Liver (tissue), 9 donors: Measurements from ENCODE around the gene ERVV-1. TPM values are rescaled to one million over a fixed set of nuclear protein-coding genes. Genes with fewer than 3 reads are reported as not detected.

Experiments used
- DNase-seq: peaks from one replicate; pipeline ENCODE4 v3.0.0-alpha.2; 2017; ENCODE audit warnings: low spot score
- H3K27ac ChIP-seq, 2 donors: one replicate each; pipeline ENCODE4 v1.7.0; 2013; ENCODE audit warnings: inconsistent platforms in 2 of 2, low read length in 2 of 2, control low read depth in 1 of 2, low read depth in 1 of 2, mild to moderate bottlenecking in 1 of 2
- H3K27me3 ChIP-seq, 4 donors: one replicate each; pipeline versions ENCODE4 v1.6.1 to v1.7.0; 2013; ENCODE audit warnings: low read length in 3 of 4, inconsistent platforms in 1 of 4, mild to moderate bottlenecking in 1 of 4, moderate library complexity in 1 of 4; ENCODE audit not compliant: control insufficient read depth in 4 of 4, insufficient read depth in 4 of 4
- H3K36me3 ChIP-seq, 4 donors: one replicate each; pipeline versions ENCODE4 v1.6.1 to v1.7.0; 2013; ENCODE audit warnings: low read length in 3 of 4, mild to moderate bottlenecking in 3 of 4, low read depth in 1 of 4, moderate library complexity in 1 of 4; ENCODE audit not compliant: control insufficient read depth in 4 of 4, insufficient read depth in 3 of 4
- H3K4me1 ChIP-seq, 4 donors: one replicate each; pipeline versions ENCODE4 v1.6.1 to v1.7.0; 2013; ENCODE audit warnings: low read length in 3 of 4, mild to moderate bottlenecking in 3 of 4, moderate library complexity in 1 of 4; ENCODE audit not compliant: control insufficient read depth in 4 of 4, insufficient read depth in 4 of 4
- H3K4me3 ChIP-seq, 3 donors: one replicate each; pipeline versions ENCODE4 v1.6.1 to v1.7.0; 2013; ENCODE audit warnings: low read length in 3 of 3, control low read depth in 1 of 3, low read depth in 1 of 3, mild to moderate bottlenecking in 1 of 3
- H3K9ac ChIP-seq, 2 donors: one replicate each; pipeline ENCODE4 v1.7.0; 2013; ENCODE audit warnings: low read length in 2 of 2, mild to moderate bottlenecking in 2 of 2, moderate library complexity in 2 of 2, control low read depth in 1 of 2, low read depth in 1 of 2
- H3K9me3 ChIP-seq, 4 donors: one replicate each; pipeline versions ENCODE4 v1.6.1 to v1.7.0; 2013; ENCODE audit warnings: low read length in 3 of 4; ENCODE audit not compliant: control insufficient read depth in 4 of 4
- ATF3 ChIP-seq: IDR thresholded peaks from 2 replicates; pipeline ENCODE4 v1.6.1; 2016; ENCODE audit warnings: antibody characterized with exemption
- CTCF ChIP-seq: fragments of 150-350 bp; IDR thresholded peaks from 2 replicates; pipeline ENCODE4 v1.5.1; 2017; ENCODE audit warnings: improper control_type of control experiment, low read depth, low read length; ENCODE audit not compliant: missing input control
- EGR1 ChIP-seq, 2 donors: IDR thresholded peaks; 2 replicates each; pipeline ENCODE4 v1.6.1; 2016 to 2018; ENCODE audit warnings: antibody characterized with exemption in 2 of 2, low read depth in 2 of 2
- FOXA2 ChIP-seq: IDR thresholded peaks from 2 replicates; pipeline ENCODE4 v1.6.1; 2016; ENCODE audit warnings: antibody characterized with exemption
- GABPA ChIP-seq, 2 donors: IDR thresholded peaks in 1 of 2; conservative IDR thresholded peaks in 1 of 2; 2 replicates each; pipeline ENCODE4 v1.6.1; 2016; ENCODE audit warnings: antibody characterized with exemption in 2 of 2, mild to moderate bottlenecking in 1 of 2, moderate library complexity in 1 of 2
- HNF4A ChIP-seq, 2 donors: conservative IDR thresholded peaks; 2 replicates each; pipeline ENCODE4 v1.6.1; 2016; ENCODE audit warnings: antibody characterized with exemption in 2 of 2, mild to moderate bottlenecking in 2 of 2
- HNF4G ChIP-seq: IDR thresholded peaks from 2 replicates; pipeline ENCODE4 v1.6.1; 2016; ENCODE audit warnings: antibody characterized with exemption
- JUND ChIP-seq, 2 donors: IDR thresholded peaks; 2 replicates each; pipeline ENCODE4 v1.6.1; 2016; ENCODE audit warnings: antibody characterized with exemption in 2 of 2
- NR2F2 ChIP-seq: IDR thresholded peaks from 2 replicates; pipeline ENCODE4 v1.6.1; 2016; ENCODE audit warnings: antibody characterized with exemption
- RAD21 ChIP-seq, 2 donors: IDR thresholded peaks; 2 replicates each; pipeline ENCODE4 v1.6.1; 2016; ENCODE audit warnings: antibody characterized with exemption in 2 of 2, mild to moderate bottlenecking in 2 of 2
- RXRA ChIP-seq, 2 donors: IDR thresholded peaks; 2 replicates each; pipeline ENCODE4 v1.6.1; 2017 to 2018; ENCODE audit warnings: antibody characterized with exemption in 2 of 2, mild to moderate bottlenecking in 1 of 2
- SP1 ChIP-seq: IDR thresholded peaks from 2 replicates; pipeline ENCODE4 v1.6.1; 2018; ENCODE audit warnings: antibody characterized with exemption, mild to moderate bottlenecking
- YY1 ChIP-seq: IDR thresholded peaks from 2 replicates; pipeline ENCODE4 v1.6.1; 2016; ENCODE audit warnings: antibody characterized with exemption, mild to moderate bottlenecking
- WGBS: extraction: QIAGEN DNeasy Blood & Tissue Kit; methylation state at CpG from one replicate; pipeline ENCODE4 v1.1.7; 2013; 5-methylcytosine and 5-hydroxymethylcytosine counted together
- polyA plus RNA-seq, 2 donors: library from polyadenylated mRNA; stranded (reverse) in 1 of 2; unstranded in 1 of 2; fragments of 200-250 nt in 1 of 2; fragments of >200 nt in 1 of 2; fragmentation: Nextera tagmentation in 1 of 2; extraction: Ambion mirVana in 1 of 2; gene quantifications; one replicate each; pipeline versions ENCODE4 v1.2.1 to v1.2.3, GENCODE V29; 2013 to 2015
- total RNA-seq, 2 donors: library from RNA; depleted of rRNA; stranded (reverse); fragments of >200 nt; gene quantifications; one replicate each; pipeline ENCODE4 v1.2.3, GENCODE V29; 2014
- TF ChIP-seq, protein P1 (sequence below): IDR thresholded peaks from 2 replicates; pipeline ENCODE4 v1.6.1; 2016; ENCODE audit warnings: antibody characterized with exemption
- TF ChIP-seq, protein P2 (sequence below): IDR thresholded peaks from 2 replicates; pipeline ENCODE4 v1.6.1; 2016; ENCODE audit warnings: antibody characterized with exemption, mild to moderate bottlenecking
- donor health status: healthy.
- donor health status: healthy.
- donor health status: healthy.
- donor health status: healthy.
- donor health status: healthy.

ERVV-1 gene
- total and polyA plus RNA-seq, 4 donors: not detected

DNA sequence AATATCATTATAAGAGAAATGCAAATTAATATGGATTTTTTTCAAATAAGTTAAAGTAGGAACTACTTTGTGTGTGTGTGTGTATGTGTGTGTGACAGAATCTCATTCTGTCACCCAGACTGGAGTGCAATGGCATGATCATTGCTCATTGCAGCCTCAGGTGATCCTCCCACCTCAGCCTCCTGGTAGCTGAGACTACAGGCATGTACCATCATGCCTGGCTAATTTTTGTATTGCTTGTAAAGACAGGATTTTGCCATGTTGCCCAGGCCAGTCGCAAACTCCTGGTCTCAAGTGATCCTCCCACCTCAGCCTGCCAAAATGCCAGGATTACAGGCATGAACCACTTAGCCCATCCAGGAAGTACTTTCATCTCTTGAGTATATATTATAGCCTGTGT lies 27.6 kb downstream of the ERVV-1 start:
- no peak for DNase-seq
- H3K9ac ChIP-seq: no peak overlapping the region
- peaks cover 0 to 8% (median 1%) of the 10 kb centered on the region in 4 donors for H3K27me3 ChIP-seq
- 84% methylated on average over 1 of the region's 1 CpG for WGBS
- H3K4me3 ChIP-seq: no peak overlapping the region
- no peaks in the 10 kb centered on the region for H3K4me1 ChIP-seq
- H3K9me3 ChIP-seq: peaks cover 18 to 51% (median 20%) of the 10 kb centered on the region in 4 donors
- TF ChIP-seq NR2F2 (no peak), HNF4A (conservative IDR thresholded peaks at IDR 0.05) (no peak), FOXA2 (no peak), YY1 (no peak)
- TF ChIP-seq, protein P1, sequence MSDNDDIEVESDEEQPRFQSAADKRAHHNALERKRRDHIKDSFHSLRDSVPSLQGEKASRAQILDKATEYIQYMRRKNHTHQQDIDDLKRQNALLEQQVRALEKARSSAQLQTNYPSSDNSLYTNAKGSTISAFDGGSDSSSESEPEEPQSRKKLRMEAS: no peak
- no peaks in the 10 kb centered on the region for H3K36me3 ChIP-seq
- no peak overlapping the region for H3K27ac ChIP-seq

DNA sequence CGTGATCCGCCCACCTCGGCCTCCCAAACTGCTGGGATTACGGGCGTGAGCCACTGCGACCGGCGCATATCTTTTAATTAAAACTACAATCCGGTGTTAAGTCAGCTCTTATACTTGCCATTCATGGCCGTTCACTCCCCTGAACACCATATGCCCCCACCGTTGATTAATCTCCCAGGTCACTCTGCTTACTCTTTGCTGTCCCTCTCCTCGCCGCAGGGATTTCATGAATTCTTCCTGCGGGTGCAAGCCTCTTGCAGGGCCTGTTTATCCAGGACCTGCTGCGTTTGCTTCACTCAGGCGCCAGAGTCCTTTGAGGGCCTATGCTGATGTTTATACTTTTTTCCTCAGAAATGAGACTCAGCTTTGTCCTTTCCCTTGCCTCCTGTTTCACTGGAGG lies 31.8 kb downstream of the ERVV-1 start:
- WGBS: 75% methylated on average over 16 of the region's 16 CpGs

More for the DNA sequence above, 31.8 kb downstream of the ERVV-1 start:
- no peak overlapping the region for H3K9ac ChIP-seq
- no peak overlapping the region for H3K27ac ChIP-seq
- no peaks in the 10 kb centered on the region for H3K27me3 ChIP-seq
- H3K4me1 ChIP-seq: no peaks in the 10 kb centered on the region
- no peak for TF ChIP-seq EGR1 (IDR thresholded peaks at IDR 0.05; ENCODE audit: low read depth in 2 of 2)
- no peak for TF ChIP-seq JUND (IDR thresholded peaks at IDR 0.05)
- no peak for TF ChIP-seq HNF4G
- no peak for TF ChIP-seq ATF3
- no peak for TF ChIP-seq GABPA (IDR thresholded peaks at IDR 0.05 in 1 of 2, conservative IDR thresholded peaks at IDR 0.05 in 1 of 2)
- TF ChIP-seq SP1: no peak
- no peak for TF ChIP-seq RXRA (IDR thresholded peaks at IDR 0.05)
- TF ChIP-seq RAD21 (IDR thresholded peaks at IDR 0.05): no peak
- TF ChIP-seq, protein P2, sequence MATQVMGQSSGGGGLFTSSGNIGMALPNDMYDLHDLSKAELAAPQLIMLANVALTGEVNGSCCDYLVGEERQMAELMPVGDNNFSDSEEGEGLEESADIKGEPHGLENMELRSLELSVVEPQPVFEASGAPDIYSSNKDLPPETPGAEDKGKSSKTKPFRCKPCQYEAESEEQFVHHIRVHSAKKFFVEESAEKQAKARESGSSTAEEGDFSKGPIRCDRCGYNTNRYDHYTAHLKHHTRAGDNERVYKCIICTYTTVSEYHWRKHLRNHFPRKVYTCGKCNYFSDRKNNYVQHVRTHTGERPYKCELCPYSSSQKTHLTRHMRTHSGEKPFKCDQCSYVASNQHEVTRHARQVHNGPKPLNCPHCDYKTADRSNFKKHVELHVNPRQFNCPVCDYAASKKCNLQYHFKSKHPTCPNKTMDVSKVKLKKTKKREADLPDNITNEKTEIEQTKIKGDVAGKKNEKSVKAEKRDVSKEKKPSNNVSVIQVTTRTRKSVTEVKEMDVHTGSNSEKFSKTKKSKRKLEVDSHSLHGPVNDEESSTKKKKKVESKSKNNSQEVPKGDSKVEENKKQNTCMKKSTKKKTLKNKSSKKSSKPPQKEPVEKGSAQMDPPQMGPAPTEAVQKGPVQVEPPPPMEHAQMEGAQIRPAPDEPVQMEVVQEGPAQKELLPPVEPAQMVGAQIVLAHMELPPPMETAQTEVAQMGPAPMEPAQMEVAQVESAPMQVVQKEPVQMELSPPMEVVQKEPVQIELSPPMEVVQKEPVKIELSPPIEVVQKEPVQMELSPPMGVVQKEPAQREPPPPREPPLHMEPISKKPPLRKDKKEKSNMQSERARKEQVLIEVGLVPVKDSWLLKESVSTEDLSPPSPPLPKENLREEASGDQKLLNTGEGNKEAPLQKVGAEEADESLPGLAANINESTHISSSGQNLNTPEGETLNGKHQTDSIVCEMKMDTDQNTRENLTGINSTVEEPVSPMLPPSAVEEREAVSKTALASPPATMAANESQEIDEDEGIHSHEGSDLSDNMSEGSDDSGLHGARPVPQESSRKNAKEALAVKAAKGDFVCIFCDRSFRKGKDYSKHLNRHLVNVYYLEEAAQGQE: no peak
- TF ChIP-seq HNF4A (conservative IDR thresholded peaks at IDR 0.05): no peak
- TF ChIP-seq, protein P1: no peak
- TF ChIP-seq CTCF: no peak
- no peak for TF ChIP-seq NR2F2
- TF ChIP-seq YY1: no peak
- DNase-seq: no peak
- H3K4me3 ChIP-seq: no peak overlapping the region
- peaks cover 10 to 42% (median 19%) of the 10 kb centered on the region in 4 donors for H3K9me3 ChIP-seq
- no peaks in the 10 kb centered on the region for H3K36me3 ChIP-seq
